GM18867 (cell line): ENCODE data around the gene MTSS2.
"Not testable (repeated sequence)": the region's sequence is repeated elsewhere in the genome, so short reads cannot be mapped to it uniquely, and the experiment has no call there.

Source experiments
- ATAC-seq: cut with Tn5 transposase; IDR thresholded peaks from one replicate; pipeline ENCODE4 v1.9.1; 2021; ENCODE audit warnings: mild to moderate bottlenecking, moderate library complexity; ENCODE audit not compliant: unreplicated experiment

MTSS2 gene

DNA sequence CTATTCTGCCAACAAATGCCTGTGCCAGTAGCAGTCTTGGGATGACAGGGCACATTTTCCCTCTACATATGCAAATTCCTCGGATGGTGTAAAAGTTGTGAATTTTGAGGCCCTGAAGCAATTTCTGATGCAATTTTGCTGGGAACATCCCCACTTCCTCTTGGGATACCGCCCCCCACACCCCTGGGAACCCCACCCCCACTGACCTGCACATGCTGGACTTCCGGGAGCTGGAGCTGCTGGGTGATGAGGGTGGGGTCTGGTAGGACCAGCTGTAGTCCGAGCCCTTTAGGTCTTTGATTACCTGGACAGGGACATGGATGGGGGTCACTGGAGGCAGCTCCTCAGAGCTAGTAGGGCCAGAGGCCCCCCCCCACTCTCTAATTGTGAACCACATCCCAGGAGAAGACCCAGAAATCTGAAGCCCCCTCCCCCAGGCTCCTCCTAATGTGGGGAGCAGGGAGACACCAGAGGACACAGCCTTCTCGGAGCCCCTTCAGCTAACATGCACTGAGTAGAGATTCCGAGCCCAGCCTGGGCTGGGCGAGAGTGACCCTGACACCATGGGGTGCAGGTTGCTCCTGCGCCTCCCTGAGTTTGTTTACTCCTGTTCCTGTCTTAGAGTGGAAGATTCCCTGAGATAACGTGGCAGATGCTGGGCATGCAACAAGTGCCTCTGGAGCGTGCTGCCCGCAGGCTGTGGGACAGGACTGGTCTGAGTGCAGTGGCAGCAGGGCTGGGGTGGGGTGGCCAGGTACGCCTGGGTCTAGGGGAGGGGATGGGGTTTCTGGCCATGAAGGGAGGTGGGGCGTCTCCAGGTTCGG is 9.0 kb downstream of the MTSS2 start:
- ATAC-seq = no peak

DNA sequence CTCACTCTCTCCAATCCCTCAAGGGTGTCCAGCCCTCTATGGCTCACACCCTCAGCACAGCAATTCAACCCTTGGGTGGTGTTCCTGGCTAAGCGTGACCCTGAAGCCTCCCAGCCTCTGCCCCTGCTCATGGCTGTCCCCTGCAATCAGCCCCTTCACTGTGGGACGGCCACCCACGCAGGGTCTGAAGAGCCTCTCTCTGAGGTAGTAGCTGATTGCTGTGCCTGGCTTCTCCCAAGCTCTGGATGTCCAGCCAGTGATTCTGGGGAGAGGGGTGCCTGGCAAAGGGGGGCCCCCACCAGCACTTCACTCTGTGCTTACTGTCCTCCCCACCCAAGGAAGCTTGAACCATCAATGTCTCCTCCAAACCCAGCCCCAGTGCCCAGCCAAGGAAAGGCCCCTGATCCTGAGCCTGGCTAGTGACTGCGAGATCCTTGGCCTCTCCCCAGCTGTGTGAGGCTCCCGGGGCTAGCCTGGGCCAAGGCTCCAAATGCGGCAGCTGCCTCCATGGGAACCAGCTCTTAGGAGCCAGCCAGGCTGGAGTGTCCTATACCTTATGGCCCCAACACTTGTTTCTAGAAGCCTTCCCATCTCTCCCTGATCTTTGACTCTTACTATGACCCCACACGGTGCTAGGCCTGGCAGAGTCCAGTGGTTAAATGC is 9.9 kb downstream of the MTSS2 start:
- ATAC-seq = no peak

DNA sequence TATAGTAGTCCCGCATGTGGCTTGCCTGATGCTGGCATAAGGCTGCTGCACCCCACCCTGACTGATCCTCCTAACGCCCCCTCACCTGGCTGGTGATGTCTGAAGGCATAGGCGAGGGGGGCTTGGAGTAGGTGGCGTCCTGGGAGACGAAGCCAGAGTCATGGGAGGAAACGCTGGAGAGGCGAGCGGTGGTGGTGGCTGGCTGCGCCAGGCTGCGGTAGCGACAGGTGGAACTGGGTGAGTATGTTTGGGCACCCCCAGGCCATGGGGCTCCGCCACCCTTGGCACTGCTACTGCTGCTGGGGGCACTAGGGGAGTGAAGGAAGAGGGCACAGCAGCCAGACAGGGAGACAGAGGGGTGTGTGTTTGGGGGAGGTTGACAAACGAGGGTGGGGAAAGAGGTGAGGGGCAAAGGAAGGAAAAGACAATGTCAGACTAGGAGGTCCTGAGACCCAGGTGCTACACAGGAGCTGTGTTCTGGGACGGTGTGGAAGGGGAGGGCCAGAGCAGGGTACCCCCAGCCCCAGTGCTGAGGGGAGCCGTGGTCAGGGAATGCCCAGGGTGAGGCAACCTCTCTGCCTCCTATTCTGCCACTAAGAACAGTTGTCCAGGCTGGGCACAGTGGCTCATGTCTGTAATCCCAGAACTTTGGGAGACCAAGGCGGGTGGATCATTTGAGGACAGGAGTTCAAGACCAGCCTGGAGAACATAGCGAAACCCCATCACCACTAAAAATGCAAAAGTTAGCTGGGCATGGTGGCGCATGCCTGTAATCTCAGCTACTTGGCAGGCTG is 11.4 kb downstream of the MTSS2 start:
- ATAC-seq = no peak

DNA sequence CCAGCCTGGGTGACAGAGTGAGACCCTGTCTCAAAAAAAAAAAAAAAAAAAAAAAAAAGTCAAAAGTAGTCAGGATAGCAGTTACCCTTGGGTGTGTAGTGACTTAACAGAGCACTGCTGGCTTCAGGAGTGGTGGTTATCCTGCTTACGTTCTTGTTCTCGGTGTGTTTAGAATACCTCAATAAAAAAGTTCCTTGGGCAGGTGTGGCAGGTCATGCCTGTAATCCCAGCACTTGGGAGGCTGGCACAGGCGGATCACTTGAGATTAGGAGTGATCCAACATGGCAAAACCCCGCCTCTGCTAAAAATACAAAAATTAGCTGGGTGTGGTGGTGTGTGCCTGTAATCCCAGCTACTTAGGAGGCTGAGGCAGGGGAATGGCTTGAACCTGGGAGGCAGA is 14.9 kb downstream of the MTSS2 start:
- ATAC-seq = not testable (repeated sequence)

DNA sequence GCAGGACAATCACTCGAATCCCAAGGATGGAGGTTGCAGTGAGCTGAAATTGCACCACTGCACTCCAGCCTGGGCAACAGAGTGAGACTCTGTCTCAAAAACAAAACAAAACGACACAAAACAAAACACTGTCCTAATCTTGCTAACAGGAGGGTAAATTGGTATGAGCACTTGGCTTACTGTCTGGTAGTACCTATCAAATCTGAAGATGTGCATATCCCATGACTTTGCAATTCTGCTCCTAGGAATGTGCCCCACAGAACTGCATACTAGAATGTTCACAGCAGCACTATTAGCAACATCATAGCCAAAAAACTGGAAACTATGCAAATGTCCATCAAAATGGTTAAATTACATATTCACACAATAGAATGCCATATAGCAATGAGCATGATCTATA is 15.7 kb downstream of the MTSS2 start:
- ATAC-seq = no peak

DNA sequence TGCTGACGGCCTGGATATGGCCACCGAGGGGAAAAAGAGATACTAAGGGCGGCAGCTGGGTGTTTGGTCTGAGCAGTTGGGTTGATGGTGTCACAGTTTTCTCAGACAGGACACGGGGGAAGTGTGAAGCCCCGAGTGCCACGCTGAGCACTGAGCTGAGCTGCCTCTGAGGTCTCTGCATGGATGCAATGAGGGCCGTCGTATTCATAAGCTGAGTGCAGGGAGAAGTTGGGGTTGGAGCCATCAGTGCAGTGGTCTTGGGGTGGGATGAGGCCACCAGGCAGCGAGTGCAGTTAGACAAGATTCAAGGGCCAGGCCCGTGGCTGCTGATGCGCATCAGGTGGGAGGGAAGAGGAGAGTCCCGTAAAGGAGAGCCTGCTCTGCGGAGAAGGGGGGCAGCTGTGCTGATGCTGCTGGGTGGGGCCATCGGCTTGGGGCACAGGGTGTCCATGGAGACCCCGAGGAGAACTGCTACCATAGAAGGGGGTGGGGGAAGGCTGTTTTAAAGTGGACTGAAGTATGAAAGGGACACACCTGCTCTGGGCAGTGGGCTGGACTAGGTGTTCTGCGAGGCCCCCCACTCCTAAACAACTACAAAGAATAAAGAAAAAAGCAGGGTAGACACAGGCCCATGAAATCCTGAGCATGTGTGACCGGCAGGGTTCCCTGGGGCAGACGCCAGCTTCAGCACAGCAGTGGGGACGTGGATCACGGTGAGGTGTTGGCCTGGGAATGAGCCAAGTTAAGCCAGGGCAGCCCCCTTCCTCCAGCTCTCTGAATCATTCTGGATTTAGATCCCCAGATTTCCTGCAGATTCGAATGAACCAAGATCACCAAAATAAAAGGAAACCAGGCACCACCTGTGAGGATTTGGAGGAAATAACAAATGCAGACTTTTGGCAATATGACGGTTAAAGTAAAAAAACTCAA is 19.8 kb downstream of the MTSS2 start:
- no peak for ATAC-seq

DNA sequence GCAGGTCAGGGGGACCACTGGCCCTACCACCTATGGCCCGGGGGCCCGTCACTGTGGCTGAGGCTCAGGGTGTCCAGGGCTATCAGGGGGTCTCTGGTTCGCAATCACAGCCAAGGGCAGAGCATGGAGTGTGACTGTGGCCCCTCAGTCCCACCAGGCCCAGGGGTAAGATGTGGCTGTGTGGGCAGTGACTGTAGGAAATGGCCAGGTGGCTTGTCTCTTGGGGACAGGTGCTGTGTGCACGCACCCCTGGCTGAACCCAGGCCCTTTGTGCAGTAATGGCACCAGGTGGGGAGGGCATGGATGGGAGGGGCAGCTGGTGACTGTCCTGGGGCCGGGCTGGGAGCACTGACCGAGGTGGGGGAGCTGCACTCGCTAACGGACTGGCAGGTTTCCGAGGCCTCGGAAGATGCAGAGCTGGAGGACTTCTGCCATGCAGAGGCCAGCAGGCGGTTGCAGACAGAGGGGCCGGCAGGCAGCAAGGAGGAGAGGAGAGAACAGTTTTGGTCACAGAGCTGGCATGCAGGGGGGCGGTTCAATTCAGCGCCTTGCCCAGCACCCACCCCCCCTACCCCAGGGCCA is 20.6 kb downstream of the MTSS2 start:
- ATAC-seq = no peak

DNA sequence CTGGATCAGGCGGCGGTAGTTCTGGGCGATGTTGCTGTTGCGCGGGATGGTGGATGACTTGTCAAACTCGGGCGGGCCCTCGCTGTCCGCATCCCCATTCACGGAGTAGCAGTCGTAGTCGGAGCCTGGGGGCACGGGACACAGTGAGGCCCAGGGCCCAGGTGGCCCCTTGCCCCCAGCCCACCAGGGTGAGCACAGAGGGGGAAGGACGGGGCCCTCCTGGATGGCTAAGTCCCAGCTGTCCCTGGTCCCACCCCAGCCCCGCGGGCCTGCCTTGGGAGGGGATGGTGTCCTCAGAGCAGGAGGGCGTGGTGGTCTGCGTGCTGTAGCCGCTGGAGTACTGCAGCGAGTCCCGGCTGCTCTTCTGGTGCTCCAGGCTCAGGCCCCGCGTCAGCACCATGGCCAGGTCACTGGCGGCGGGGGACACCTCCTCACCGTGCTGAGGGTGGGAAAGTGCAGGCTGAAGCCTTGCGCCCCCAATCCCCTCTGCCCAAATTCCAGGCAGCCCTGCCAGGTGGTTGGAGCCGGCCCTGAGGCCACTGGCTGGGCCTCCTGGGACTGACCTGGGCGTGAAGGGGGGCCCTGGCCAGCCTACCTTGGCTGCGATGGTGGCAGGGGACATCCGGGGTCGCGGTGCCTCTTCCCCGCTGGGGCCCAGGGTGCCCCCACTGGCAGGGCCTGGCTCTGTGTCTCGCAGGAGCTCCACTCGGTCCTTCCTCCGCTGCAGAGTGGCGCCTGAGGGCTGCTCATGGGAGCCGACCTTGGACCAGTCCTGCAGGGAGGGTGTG is 21.3 kb downstream of the MTSS2 start:
- no peak for ATAC-seq

DNA sequence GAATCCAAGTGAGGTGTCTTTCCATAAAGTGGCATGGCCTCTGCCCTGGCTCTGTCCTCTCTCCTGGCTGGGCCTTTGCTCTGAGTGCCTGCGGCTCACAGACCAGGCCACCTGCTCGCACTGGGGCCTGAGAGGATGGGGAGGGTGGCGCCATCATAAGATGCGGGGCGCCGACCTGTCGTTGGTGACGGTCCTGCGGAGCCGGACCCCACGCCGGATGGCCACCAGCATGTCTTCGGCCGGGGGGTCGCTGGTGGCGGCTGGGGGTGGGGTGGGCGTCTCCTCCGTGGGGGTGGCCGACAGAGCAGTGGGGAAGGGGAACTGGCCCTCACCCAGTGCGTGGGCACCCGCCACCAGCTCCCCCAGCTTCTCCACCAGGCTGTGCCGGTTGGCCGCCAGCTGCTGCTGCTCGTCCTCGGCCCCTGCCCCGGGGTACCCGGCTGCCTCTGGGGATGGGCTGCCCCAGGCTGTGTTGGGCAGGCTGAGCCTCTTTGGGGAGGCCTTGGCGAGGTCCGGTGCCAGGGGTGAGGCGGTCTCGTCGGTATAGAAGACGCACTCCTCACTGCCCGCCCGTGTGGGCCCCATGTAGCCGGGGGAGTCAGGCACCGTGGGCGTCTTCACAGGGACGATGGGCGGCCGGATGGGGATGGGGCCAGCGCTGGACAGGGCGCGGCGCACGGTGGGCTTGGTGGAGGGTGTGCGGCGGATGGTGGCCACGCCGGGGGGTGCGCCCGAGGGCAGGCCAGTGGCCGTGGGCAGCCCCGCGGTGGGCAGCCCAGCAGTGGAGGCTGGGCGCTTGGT is 22.1 kb downstream of the MTSS2 start:
- no peak for ATAC-seq

DNA sequence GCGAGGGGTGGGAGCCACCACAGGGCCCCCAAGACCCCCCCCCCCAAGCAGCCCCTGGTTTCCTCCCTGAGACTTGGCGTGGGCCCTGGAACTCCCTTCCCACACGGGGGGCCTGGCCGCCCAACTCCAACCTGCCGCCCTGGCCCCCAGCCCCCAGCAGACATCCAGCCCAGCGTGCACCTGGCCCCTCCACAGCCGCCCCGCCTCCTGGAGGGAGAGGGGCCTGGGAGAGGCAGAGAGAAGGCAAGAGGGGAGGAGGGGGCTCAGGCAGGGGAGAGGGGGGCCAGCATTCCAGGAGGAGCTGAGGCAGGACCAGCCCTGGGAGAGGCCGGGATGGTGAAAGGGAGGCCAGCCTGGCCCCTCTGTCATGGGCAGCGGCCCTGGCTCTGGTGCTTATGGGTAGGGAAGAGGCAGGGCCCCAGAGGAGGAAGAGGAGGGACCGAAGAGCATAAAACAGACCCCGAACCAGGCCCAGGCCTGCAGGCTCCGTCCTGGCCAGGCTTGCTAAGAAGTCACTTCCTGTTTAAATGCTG is 22.8 kb downstream of the MTSS2 start:
- no peak for ATAC-seq

DNA sequence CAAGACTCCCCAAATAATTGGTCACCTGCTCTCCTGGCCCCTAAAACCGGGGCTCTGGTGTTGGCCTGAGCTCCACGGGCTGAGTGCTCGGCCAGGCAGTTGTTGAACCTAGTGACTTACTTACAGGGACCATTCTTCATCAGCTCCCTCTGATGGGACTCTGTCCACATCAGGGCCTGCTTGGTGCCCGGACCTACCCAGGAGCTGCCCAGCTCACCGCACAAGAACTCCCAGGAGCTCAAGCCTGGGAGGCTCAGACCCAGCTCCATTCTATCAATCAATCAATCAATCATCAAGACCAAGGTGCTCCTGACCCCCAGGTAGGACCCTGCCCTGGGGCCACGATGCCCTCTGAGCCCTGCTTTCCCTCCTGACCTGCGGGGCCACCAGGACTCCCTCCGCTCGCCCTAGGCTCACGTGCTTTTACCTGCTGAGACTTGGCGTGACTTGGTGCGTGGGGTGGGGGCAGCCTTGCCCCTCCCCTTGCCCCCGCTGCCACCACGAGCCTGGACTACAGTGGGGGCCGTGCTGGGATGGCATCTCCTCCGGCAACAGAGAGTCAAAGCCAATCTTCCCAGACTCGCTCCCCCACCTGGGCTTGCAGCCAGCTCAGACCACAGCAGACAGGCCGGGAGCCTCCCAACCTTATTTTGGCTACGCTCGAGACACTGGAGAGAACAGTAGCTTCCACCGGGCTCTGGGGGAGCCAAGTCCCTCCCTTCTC is 23.8 kb downstream of the MTSS2 start:
- ATAC-seq = no peak

DNA sequence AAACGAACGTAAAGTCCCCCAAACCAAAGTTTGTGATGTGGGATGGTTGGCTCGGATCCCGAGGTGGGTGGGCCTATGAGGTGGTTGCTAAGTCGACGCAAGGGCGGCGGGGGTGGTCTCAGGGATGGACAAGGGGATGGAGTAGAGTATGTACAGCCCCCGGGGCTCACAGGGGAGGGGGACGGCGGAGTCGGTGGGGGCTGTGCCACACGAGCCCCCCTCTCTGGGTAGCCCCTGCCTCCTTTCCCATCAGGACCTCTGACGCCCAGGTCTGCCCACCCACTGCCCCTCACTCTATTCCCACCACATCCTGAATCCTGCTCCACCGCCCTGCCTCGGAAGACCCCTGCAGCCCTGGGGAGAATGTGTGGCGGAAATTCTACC is 24.3 kb downstream of the MTSS2 start:
- ATAC-seq = no peak

DNA sequence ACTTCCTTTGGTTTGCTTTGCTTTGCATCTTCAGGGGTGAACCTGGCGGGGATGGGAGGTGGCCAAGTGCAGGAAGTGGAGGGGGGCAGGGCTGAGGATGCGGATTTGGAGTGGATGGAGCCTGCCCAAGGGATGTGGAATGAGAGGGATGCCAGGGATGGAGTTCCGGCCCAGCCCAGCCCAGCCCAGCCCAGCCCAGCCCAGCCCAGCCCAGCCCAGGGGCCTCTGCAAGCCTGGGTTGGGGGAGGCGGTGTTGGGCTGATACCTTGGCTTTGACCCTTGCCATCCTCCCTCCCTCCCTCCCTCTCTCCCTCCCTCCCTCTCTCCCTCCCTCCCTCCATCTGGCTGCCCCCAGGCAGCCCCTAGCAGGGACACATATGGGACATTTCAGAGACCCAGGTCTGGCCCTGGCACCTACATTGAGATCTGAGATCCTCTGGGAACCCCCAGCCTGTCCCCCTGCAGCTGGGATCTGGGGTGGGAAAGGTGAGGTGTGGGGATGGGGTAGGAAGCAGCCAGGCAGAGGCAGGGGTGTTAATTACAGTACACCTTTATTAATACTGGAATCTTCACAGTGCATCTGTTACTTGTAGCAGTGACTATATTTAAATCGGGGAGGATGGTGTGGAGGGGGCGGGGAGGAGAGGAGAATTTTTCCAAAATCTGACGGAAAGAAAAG is 25.0 kb downstream of the MTSS2 start:
- no peak for ATAC-seq

DNA sequence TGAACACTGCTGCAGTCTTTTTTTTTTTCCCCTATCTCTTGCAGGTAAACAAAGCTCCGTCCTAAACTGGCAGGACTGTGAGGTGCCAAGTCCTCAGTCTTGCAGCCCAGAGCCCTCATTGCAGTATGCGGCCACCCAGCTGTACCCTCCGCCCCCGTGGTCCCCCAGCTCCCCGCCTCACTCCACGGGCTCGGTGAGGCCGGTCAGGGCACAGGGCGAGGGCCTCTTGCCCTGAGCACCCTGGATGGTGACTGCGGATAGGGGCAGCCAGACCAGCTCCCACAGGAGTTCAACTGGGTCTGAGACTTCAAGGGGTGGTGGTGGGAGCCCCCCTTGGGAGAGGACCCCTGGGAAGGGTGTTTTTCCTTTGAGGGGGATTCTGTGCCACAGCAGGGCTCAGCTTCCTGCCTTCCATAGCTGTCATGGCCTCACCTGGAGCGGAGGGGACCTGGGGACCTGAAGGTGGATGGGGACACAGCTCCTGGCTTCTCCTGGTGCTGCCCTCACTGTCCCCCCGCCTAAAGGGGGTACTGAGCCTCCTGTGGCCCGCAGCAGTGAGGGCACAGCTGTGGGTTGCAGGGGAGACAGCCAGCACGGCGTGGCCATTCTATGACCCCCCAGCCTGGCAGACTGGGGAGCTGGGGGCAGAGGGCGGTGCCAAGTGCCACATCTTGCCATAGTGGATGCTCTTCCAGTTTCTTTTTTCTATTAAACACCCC is 25.7 kb downstream of the MTSS2 start:
- ATAC-seq = no peak

DNA sequence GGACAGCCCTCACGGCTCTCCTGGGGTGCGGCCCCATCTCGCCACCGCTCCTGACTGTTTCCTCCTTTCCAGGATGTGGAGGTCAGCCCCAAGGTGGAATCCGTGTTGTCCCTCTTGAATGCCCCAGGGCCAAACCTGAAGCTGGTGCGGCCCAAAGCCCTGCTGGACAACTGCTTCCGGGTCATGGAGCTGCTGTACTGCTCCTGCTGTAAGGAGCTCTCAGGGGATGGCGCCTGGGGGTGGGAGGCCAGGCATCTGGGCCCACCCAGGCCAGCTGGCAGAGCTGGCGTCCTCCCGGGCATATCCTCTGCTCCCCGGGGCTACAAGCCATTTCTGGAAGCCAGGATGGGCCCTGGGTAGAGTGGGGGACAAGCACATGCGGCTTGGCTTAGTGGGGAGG is 26.3 kb downstream of the MTSS2 start:
- no peak for ATAC-seq

DNA sequence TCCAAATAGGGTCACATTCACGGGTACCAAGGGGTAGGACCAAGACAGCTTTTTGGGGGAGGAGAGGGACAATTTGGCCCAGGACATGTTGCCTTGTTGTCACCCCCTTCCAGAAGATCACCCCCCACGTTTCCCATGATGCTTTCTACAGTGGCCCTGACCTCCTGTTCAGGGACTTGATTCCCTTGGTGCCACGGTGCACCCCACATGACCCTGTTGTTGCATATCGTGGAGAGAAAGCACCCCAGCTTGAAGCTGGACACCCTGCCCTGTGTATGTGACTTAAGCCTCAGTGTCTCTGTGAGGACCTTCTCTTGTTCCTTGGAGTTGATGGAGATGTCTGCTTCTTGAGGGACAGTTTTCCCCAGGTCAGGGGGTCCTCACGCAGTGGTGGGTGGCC is 26.9 kb downstream of the MTSS2 start:
- ATAC-seq = no peak

DNA sequence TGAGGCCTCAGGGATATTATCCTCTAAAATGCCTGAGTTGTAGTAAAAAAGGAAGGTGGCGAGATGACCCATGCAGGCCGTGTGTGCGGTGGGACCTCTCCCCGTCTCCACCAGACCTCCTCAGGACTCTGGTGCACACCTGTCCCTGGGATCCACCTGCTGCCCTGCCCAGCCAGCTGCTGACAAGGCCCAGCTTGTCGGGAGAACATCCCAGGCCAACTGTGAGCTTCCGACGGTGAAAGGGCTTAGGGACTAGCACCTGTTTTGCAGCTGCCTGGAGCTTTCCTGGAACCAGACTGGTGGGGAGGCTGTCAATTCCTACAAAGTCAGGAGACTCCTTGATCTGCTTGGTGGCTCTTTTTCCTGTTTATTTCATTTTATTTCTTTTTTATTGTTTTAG is 27.9 kb downstream of the MTSS2 start:
- no peak for ATAC-seq
